ENCODE measurements around the gene CCDC187. TPM values are rescaled to one million over a fixed set of nuclear protein-coding genes. Genes with fewer than 3 reads are reported as not detected.
A peak's percentile ranks its signal among the peaks of the same experiment; 100 is the strongest.
"Not testable (repeated sequence)": the region's sequence is repeated elsewhere in the genome, so short reads cannot be mapped to it uniquely, and the experiment has no call there.

Gene CCDC187
- total and polyA plus RNA-seq, 2 donors = 0.23 to 0.24 TPM

- WGBS = 90% methylated on average over 28 of the region's 28 CpGs
- Histone ChIP-seq H3K4me1 (ENCODE audit: control insufficient read depth in 2 of 2, insufficient read depth in 2 of 2, low read length in 2 of 2) (no peaks in the 10 kb centered on the region), H3K27ac (ENCODE audit: low read depth in 1 of 2, low read length in 1 of 2) (no peak overlapping the region), H3K27me3 (ENCODE audit: control insufficient read depth in 2 of 2, insufficient read depth in 1 of 2, low read length in 1 of 2) (peaks cover 5 to 38% of the 10 kb centered on the region in 2 donors), H3K9me3 (ENCODE audit: control insufficient read depth in 2 of 2, insufficient read depth in 1 of 2, low read length in 1 of 2) (peaks cover 0 to 1% of the 10 kb centered on the region in 2 donors), H3K36me3 (ENCODE audit: control insufficient read depth in 2 of 2, insufficient read depth in 2 of 2, low read length in 1 of 2) (no peaks in the 10 kb centered on the region), H3K4me3 (ENCODE audit: low read length in 2 of 2) (no peak overlapping the region)
- DNase-seq (ENCODE audit: low read depth in 6 of 9, low spot score in 9 of 9) = no peak
These were observed 29.7 kb downstream of the CCDC187 start for GRCh38 chr9:136273921-136274785.

DNA sequence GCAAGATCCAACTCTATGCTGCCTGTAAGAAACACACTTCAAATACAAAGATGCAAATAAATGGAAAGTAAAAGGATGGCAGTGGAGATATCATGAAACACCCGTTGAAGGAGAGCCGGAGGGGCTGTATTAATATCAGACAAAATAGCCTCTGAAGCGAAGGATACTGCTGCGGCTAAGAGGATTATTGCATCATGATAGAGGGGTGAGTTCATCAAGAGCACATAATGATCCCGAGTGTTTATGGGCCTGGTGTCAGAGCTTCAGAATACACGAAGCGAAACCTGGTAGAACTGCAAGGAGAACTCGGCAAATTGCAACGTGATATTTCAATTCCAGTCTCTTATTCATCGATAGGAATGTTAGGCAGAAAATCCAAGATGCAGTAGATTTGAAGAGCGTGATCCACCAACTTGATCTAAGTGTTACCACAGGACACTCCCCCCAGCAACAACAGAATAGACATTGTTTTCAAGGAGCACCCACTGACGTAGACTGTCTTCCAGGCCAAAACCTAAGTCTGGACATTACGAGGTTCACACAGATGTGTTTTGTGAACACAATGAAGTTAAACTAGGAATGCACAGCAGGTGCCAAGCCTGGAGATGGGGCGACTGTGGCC lies 30.5 kb downstream of the CCDC187 start:
- no peaks in the 10 kb centered on the region for H3K36me3 ChIP-seq (ENCODE audit: control insufficient read depth in 2 of 2, insufficient read depth in 2 of 2, low read length in 1 of 2)
- H3K9me3 ChIP-seq (ENCODE audit: control insufficient read depth in 2 of 2, insufficient read depth in 1 of 2, low read length in 1 of 2) = peaks cover 0 to 1% of the 10 kb centered on the region in 2 donors
- H3K4me3 ChIP-seq (ENCODE audit: low read length in 2 of 2) = no peak overlapping the region
- DNase-seq (ENCODE audit: low read depth in 6 of 9, low spot score in 9 of 9) = no peak
- H3K27me3 ChIP-seq (ENCODE audit: control insufficient read depth in 2 of 2, insufficient read depth in 1 of 2, low read length in 1 of 2) = peaks cover 5 to 44% of the 10 kb centered on the region in 2 donors
- H3K27ac ChIP-seq (ENCODE audit: low read depth in 1 of 2, low read length in 1 of 2) = no peak overlapping the region
- 94% methylated on average over 14 of the region's 14 CpGs for WGBS
- no peaks in the 10 kb centered on the region for H3K4me1 ChIP-seq (ENCODE audit: control insufficient read depth in 2 of 2, insufficient read depth in 2 of 2, low read length in 2 of 2)

DNA sequence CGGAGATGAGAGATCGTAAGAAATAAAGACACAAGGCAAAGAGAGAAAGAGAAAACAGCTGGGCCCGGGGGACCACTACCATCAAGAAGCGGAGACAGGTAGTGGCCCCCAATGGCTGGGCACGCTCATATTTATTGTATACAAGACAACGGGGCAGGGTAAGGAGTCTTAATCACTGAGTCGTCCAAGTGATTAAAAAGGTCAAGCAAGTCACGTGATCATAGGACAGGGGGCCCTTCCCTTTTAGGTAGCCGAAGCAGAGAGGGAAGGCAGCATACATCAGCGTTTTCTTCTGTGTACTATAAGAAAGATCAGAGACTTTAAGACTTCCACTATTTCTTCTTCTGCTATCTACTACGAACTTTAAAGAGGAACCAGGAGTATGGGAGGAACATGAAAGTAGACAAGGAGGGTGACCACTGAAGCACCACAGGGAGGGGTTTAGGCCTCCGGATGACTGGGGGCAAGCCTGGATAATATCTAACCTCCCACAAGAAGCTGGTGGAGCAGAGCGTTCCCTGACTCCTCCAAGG lies 33.7 kb downstream of the CCDC187 start:
- Histone ChIP-seq H3K4me1 (ENCODE audit: control insufficient read depth in 2 of 2, insufficient read depth in 2 of 2, low read length in 2 of 2) (peaks cover 4 to 10% of the 10 kb centered on the region in 2 donors), H3K27ac (ENCODE audit: low read depth in 1 of 2, low read length in 1 of 2) (no peak overlapping the region), H3K36me3 (ENCODE audit: control insufficient read depth in 2 of 2, insufficient read depth in 2 of 2, low read length in 1 of 2) (no peaks in the 10 kb centered on the region), H3K27me3 (ENCODE audit: control insufficient read depth in 2 of 2, insufficient read depth in 1 of 2, low read length in 1 of 2) (peaks cover 0 to 30% of the 10 kb centered on the region in 2 donors), H3K4me3 (ENCODE audit: low read length in 2 of 2) (no peak overlapping the region), H3K9me3 (ENCODE audit: control insufficient read depth in 2 of 2, insufficient read depth in 1 of 2, low read length in 1 of 2) (no peaks in the 10 kb centered on the region)
- WGBS = 88% methylated on average over 13 of the region's 13 CpGs
- DNase-seq (ENCODE audit: low read depth in 6 of 9, low spot score in 9 of 9) = no peak

DNA sequence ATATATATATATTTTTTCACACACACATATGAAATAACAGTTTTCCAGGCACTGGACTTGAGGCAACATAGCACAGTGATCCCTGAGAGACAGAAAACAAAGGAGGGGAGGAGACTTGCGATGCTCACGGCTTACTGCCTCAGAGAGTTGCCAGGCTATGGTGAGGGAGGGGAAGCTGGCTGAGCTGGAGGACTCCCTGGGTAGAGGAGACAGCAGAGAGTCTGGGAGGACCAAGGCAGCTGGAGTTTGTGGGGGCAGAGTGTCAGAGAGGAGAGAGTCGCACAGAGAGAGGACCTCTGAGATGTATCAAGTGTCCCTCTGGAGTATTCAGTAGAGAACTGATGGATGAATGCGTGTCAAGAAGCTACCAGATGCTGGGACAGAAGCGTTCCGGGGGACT lies 35.2 kb downstream of the CCDC187 start:
- Histone ChIP-seq H3K36me3 (ENCODE audit: control insufficient read depth in 2 of 2, insufficient read depth in 2 of 2, low read length in 1 of 2) (no peaks in the 10 kb centered on the region), H3K27ac (ENCODE audit: low read depth in 1 of 2, low read length in 1 of 2) (no peak overlapping the region), H3K4me1 (ENCODE audit: control insufficient read depth in 2 of 2, insufficient read depth in 2 of 2, low read length in 2 of 2) (peaks cover 4 to 10% of the 10 kb centered on the region in 2 donors), H3K9me3 (ENCODE audit: control insufficient read depth in 2 of 2, insufficient read depth in 1 of 2, low read length in 1 of 2) (no peaks in the 10 kb centered on the region), H3K4me3 (ENCODE audit: low read length in 2 of 2) (no peak overlapping the region), H3K27me3 (ENCODE audit: control insufficient read depth in 2 of 2, insufficient read depth in 1 of 2, low read length in 1 of 2) (peaks cover 0 to 21% of the 10 kb centered on the region in 2 donors)
- WGBS = 90% methylated on average over 6 of the region's 6 CpGs
- no peak for DNase-seq (ENCODE audit: low read depth in 6 of 9, low spot score in 9 of 9)

- DNase-seq (ENCODE audit: low read depth in 6 of 9, low spot score in 9 of 9) = no peak
- WGBS = 70% methylated on average over 6 of the region's 6 CpGs
- Histone ChIP-seq H3K9me3 (ENCODE audit: control insufficient read depth in 2 of 2, insufficient read depth in 1 of 2, low read length in 1 of 2) (no peaks in the 10 kb centered on the region), H3K27me3 (ENCODE audit: control insufficient read depth in 2 of 2, insufficient read depth in 1 of 2, low read length in 1 of 2) (peaks cover 0 to 19% of the 10 kb centered on the region in 2 donors), H3K36me3 (ENCODE audit: control insufficient read depth in 2 of 2, insufficient read depth in 2 of 2, low read length in 1 of 2) (no peaks in the 10 kb centered on the region), H3K4me3 (ENCODE audit: low read length in 2 of 2) (no peak overlapping the region), H3K4me1 (ENCODE audit: control insufficient read depth in 2 of 2, insufficient read depth in 2 of 2, low read length in 2 of 2) (peaks cover 4 to 10% of the 10 kb centered on the region in 2 donors), H3K27ac (ENCODE audit: low read depth in 1 of 2, low read length in 1 of 2) (no peak overlapping the region)
These were observed 35.6 kb downstream of the CCDC187 start for GRCh38 chr9:136268318-136268717.

GRCh38 chr9:136267261-136268111 lies 36.4 kb downstream of the CCDC187 start:
- H3K27me3 ChIP-seq (ENCODE audit: control insufficient read depth in 2 of 2, insufficient read depth in 1 of 2, low read length in 1 of 2) = peaks cover 0 to 19% of the 10 kb centered on the region in 2 donors
- H3K9me3 ChIP-seq (ENCODE audit: control insufficient read depth in 2 of 2, insufficient read depth in 1 of 2, low read length in 1 of 2) = no peaks in the 10 kb centered on the region
- no peaks in the 10 kb centered on the region for H3K36me3 ChIP-seq (ENCODE audit: control insufficient read depth in 2 of 2, insufficient read depth in 2 of 2, low read length in 1 of 2)
- DNase-seq (ENCODE audit: low read depth in 6 of 9, low spot score in 9 of 9) = peak in 8 of 9 donors; percentile 38 to 86 (median 65)
- peak overlapping the region; percentile 59 to 72 for H3K27ac ChIP-seq (ENCODE audit: low read depth in 1 of 2, low read length in 1 of 2)
- 15% methylated on average over 60 of the region's 60 CpGs for WGBS
- H3K4me1 ChIP-seq (ENCODE audit: control insufficient read depth in 2 of 2, insufficient read depth in 2 of 2, low read length in 2 of 2) = peaks cover 4 to 10% of the 10 kb centered on the region in 2 donors
- peak overlapping the region; percentile 58 to 59 for H3K4me3 ChIP-seq (ENCODE audit: low read length in 2 of 2)

GRCh38 chr9:136266641-136267040 lies 37.3 kb downstream of the CCDC187 start:
- H3K4me3 ChIP-seq (ENCODE audit: low read length in 2 of 2) = peak overlapping the region in 1 of 2 donors; percentile 59
- H3K9me3 ChIP-seq (ENCODE audit: control insufficient read depth in 2 of 2, insufficient read depth in 1 of 2, low read length in 1 of 2); H3K27ac ChIP-seq (ENCODE audit: low read depth in 1 of 2, low read length in 1 of 2); H3K36me3 ChIP-seq (ENCODE audit: control insufficient read depth in 2 of 2, insufficient read depth in 2 of 2, low read length in 1 of 2); DNase-seq (ENCODE audit: low read depth in 6 of 9, low spot score in 9 of 9): not testable (repeated sequence)
- peaks cover 0 to 19% of the 10 kb centered on the region in 2 donors for H3K27me3 ChIP-seq (ENCODE audit: control insufficient read depth in 2 of 2, insufficient read depth in 1 of 2, low read length in 1 of 2)
- WGBS = 92% methylated on average over 18 of the region's 18 CpGs
- peaks cover 4 to 10% of the 10 kb centered on the region in 2 donors for H3K4me1 ChIP-seq (ENCODE audit: control insufficient read depth in 2 of 2, insufficient read depth in 2 of 2, low read length in 2 of 2)

DNA sequence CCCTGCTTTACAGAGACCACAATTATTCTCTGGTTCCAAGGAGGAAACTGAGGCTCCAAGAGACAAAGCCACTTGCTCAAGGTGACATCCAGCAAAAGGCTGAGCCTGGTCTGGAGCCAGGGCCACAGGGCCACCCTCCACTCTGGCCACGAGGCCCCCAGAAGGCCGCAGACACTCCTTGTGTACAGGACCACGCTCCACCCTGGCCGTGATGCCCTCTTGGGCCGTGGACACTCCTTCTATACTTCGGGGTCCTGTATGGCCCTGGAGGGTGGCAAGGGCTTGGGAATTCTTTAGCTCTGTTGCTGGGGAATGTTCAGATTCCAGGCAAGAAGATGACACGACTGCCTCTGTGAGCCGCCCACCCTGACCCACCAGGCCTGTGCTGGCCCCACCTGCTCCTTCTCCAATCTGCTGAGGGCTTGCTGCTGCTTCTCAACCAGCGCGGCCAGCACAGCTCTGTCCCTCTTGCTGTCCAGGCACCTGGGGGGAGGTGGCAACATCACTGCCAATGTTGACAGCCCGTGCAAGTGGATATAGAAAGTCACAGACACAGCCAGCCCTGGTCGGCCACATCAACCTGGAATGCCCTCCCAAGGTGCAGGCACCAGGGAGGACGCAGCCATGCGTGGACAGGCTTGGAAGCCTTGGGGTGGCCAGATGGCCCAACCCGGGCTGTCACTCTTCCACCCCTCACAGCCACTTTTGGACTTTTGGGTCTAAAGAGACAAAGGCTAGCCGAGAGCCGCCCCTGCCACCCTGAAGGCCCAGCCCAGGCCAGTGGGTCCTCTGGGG lies 38.1 kb downstream of the CCDC187 start:
- WGBS = 97% methylated on average over 17 of the region's 17 CpGs
- no peak for DNase-seq (ENCODE audit: low read depth in 6 of 9, low spot score in 9 of 9)
- peaks cover 4 to 10% of the 10 kb centered on the region in 2 donors for H3K4me1 ChIP-seq (ENCODE audit: control insufficient read depth in 2 of 2, insufficient read depth in 2 of 2, low read length in 2 of 2)
- H3K27ac ChIP-seq (ENCODE audit: low read depth in 1 of 2, low read length in 1 of 2) = no peak overlapping the region
- peaks cover 0 to 19% of the 10 kb centered on the region in 2 donors for H3K27me3 ChIP-seq (ENCODE audit: control insufficient read depth in 2 of 2, insufficient read depth in 1 of 2, low read length in 1 of 2)
- H3K9me3 ChIP-seq (ENCODE audit: control insufficient read depth in 2 of 2, insufficient read depth in 1 of 2, low read length in 1 of 2) = no peaks in the 10 kb centered on the region
- no peak overlapping the region for H3K4me3 ChIP-seq (ENCODE audit: low read length in 2 of 2)
- H3K36me3 ChIP-seq (ENCODE audit: control insufficient read depth in 2 of 2, insufficient read depth in 2 of 2, low read length in 1 of 2) = no peaks in the 10 kb centered on the region

Data from thymus (tissue), 11 donors.